Measurements from ENCODE around the gene TFF3.

Gene TFF3

GRCh38 chr21:42346866-42347600 is 31.8 kb upstream of the TFF3 start:
- DNase-seq: no peak

DNA sequence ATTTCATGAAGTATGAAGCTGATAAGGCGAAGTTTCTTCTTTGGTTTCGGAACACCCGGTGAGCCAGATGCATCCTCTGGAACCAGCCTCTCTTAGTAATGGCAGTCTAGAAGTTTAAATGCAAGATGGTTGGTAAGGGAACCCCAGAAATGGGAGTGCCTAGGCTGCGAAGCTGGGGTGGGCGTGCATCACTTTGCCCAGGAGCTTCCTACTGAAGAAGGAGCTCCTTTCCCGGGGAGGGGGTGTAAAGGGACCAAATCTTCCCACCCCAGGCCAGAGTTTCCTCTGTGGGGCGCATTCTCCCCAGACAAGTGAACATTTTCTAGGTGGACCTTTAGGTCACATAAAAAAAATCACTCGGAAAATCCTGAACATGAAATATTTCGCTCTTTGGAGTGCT is 31.2 kb upstream of the TFF3 start:
- no peak for DNase-seq

GRCh38 chr21:42344631-42345030 is 29.4 kb upstream of the TFF3 start:
- no peak for DNase-seq

DNA sequence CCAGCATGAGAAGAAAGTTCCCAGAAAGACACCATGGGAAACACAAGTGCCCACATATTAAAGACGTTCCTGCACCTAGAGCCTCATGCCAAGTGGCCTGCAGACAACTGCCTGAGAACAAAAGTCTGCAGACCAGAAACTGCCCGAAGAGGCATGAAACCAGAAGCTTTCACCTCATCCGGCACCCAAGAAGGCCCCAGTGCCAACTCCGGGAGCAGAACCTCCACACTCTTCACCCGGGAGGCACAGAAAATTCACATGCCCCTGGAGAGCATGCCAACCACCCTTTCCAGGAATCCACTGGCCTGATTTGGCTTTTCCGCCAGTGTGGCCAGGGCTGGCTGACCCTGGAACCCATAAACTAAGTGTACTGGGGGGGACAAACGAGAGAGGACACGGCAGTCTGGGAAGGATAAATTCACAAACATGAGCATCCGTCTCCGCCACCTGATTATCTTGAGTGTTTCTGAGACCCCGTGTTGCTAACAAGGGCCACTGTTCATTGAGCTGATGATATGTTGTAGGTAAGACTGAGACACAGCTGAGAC is 28.8 kb upstream of the TFF3 start:
- DNase-seq: no peak

- DNase-seq: no peak
Observed at GRCh38 chr21:42343556-42343955, 28.3 kb upstream of the TFF3 start.

DNA sequence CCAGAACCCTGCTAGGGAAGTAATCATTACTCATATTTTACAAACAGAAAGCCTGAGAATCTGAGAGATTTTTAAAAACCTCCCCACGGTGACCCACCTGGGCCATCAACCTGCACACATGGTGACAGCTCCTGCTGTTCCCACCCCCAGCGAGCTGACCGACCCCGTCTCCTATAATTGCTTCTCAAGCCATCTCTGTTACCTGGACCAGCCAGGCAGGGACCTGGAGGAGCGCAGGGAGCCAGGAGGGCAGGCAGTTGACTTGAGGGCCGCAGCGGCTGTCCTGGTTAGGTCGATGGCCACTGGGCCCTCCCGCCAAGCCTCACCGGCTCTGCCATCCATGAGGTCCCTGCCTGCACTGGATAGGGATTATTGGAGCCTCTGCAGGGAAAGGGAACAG is 27.9 kb upstream of the TFF3 start:
- no peak for DNase-seq

GRCh38 chr21:42341776-42342542 is 26.8 kb upstream of the TFF3 start:
- no peak for DNase-seq

DNA sequence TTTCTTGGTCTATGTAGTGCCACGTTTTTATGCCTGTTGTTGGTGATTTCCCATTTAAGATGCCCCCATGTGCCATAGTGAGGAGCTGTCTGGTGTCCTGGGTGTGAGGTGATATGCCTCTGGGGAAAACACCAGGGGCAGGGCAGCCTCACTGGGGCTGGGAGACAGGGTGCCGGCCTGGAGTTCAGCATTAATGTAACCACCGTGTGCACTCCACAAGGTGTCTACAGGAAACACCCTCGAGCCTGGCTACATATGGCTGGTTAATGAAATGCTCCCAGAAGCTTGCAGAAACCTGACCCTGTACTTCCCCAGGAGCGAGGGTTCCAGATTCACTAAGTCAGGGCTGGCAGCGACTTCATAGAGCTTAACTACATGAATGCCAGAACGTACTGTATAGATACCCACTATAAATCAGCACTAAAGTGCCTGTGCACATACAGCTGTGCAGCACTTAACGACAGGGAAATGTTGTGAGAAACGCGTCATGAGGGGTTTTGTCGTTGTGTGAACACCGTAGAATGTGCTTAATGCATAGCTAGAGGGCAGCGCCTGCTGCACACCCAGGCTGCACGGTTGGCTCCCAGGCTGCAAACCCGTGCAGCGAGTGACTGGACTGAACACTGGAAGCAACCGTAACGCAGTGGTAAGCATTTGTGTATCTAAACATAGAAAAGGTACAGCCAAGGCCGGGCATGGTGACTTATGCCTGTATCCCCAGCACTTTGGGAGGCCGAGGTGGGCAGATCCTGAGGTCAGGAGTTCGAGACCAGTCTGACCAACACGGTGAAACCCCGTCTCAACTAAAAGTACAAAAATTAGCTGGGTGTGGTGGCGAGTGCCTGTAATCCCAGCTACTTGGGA is 25.2 kb upstream of the TFF3 start:
- no peak for DNase-seq

DNA sequence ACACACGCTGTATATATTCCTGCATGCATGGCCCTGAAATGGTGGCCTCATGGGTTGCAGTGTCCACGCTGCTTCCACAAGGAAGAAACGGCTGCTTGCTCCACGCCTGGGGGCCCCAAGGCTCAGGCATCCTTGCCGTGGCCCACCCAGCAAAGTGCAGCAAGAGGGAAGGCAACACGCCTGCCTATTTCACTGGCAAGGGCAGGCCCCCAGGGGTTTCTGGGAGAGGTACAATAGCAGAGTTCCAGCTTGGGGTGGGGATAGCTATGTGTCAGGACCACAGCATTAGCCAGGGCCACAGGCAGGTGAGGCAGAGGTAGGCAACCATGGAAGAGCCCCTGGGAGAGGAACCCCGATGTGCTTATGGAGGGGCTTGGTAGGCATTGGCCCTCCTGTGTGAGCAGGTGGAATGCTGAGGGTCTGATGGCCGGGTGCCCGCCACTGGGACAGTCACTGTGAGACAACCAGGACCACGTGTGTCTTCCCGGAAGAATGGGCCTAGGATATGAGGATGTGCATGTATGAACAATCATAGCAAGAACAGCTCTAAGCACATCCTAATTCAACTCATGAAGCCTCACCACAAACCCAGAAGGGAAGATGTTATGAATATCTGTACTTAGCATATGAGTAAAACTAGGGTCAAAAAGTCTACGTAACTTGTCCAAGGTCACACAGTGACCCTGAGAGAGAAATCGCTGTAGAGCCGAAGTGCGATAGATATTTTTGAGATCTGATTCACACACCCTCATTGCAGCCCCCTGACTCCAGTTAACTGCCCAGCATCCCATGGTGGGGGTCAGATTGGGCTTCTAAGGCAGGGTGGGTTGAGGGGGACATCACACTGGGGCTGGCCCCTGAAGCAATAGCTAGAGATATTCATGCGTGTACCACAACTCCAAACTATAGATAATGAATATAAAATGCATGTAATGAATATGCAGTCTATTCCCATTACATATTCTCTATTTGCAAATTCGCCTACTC is 23.8 kb upstream of the TFF3 start:
- DNase-seq: no peak

GRCh38 chr21:42337830-42338728 is 22.9 kb upstream of the TFF3 start:
- DNase-seq: peak; percentile 84 to 87

GRCh38 chr21:42337276-42337675 is 22.1 kb upstream of the TFF3 start:
- no peak for DNase-seq

GRCh38 chr21:42336054-42336453 is 20.8 kb upstream of the TFF3 start:
- no peak for DNase-seq

GRCh38 chr21:42332557-42333317 is 17.5 kb upstream of the TFF3 start:
- no peak for DNase-seq

DNA sequence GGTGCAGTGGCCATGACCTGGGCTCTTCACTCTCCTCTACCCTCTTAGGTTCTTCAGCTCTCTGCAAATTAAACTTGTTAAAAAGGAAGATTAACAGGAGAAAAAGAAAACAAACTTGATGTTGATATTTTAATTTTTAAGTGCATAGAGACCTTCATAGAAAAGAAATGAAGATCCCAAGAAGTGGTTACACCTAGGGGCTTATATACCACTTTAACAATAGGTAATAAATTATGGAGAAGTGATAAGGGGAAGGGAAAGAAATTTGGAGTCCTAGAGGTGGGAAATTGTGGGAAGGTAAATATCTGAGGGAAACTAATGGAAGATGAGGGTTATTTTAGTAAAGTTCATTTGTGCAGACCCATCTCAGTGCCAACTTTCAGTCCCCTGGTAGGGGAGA is 16.5 kb upstream of the TFF3 start:
- no peak for DNase-seq

- no peak for DNase-seq
Observed at GRCh38 chr21:42330380-42331371, 15.5 kb upstream of the TFF3 start.

DNA sequence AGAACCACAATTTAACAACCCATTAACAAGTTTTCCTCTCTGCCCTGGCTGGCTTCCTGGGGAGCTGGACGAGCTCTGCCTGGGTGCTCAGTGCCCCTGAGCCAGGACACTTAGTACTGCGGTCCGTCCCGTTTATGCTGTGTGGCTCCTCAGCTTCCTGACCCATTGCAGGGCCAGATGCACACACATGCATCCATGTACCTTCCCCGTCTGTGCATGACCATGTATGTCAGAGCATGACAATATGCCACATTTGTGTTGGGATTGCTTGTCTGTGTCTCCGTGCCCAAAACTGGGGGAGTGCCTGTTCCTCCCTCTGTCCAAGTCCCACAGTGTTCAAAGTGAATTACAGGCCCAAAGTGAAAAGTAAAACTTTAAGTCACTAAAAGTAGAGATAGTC is 9.7 kb upstream of the TFF3 start:
- DNase-seq: no peak

- DNase-seq: no peak
Observed at GRCh38 chr21:42321845-42322244, 6.6 kb upstream of the TFF3 start.

- DNase-seq: no peak
Observed at GRCh38 chr21:42321231-42321630, 6.0 kb upstream of the TFF3 start.

DNA sequence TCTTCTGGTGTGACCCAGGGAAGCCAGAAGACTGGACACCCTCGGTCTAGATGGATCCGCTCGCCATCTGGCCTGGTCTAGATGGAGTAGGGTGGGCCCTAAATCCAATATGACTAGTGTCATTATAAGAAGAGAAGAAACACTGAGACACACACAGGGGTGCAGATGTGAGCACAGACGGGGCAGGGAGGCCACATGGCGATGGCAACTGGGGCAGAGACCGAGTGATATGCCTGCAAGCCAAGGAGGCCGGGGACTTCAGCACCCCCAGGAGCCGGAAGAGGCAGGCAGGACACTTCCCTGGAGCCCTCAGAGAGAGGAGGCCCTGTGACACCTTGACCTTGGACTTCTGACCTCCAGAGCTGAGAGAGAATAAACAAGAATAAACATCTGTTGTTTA is 5.6 kb upstream of the TFF3 start:
- DNase-seq: no peak

Data from activated CD4-positive, alpha-beta T cell treated with anti-CD3 and anti-CD28 coated beads for 4 hours (primary cell).